HG03175 (cell line): ENCODE measurements around the gene ZFP36L1.

ENCODE experiments used
- ATAC-seq: cut with Tn5 transposase; IDR thresholded peaks from one replicate; pipeline ENCODE4 v1.9.1; 2021; ENCODE audit warnings: mild to moderate bottlenecking, moderate library complexity; ENCODE audit not compliant: unreplicated experiment

Gene ZFP36L1

GRCh38 chr14:68796418-68797101 is 3.7 kb upstream of the ZFP36L1 start:
- ATAC-seq, result no peak

GRCh38 chr14:68795597-68796417 is 2.9 kb upstream of the ZFP36L1 start:
- ATAC-seq, result peak; percentile 47

- ATAC-seq, result no peak
Observed at GRCh38 chr14:68794851-68795596, 2.2 kb upstream of the ZFP36L1 start.

- no peak for ATAC-seq
Observed at GRCh38 chr14:68794130-68794850, 1.4 kb upstream of the ZFP36L1 start.

- ATAC-seq, result no peak
Observed at GRCh38 chr14:68793734-68794129, 865 bp upstream of the ZFP36L1 start.

- no peak for ATAC-seq
Observed at GRCh38 chr14:68792678-68792978, 239 bp downstream of the ZFP36L1 start.

GRCh38 chr14:68791902-68792677 is 777 bp downstream of the ZFP36L1 start:
- ATAC-seq, result no peak

- ATAC-seq, result no peak
Observed at GRCh38 chr14:68791078-68791901, 1.6 kb downstream of the ZFP36L1 start.

GRCh38 chr14:68790644-68791077 is 2.2 kb downstream of the ZFP36L1 start:
- ATAC-seq, result no peak

- no peak for ATAC-seq
Observed at GRCh38 chr14:68789821-68790643, 2.8 kb downstream of the ZFP36L1 start.

- ATAC-seq, result no peak
Observed at GRCh38 chr14:68788996-68789820, 3.7 kb downstream of the ZFP36L1 start.

GRCh38 chr14:68788275-68788995 is 4.4 kb downstream of the ZFP36L1 start:
- no peak for ATAC-seq

- no peak for ATAC-seq
Observed at GRCh38 chr14:68787092-68787992, 5.5 kb downstream of the ZFP36L1 start.

GRCh38 chr14:68786491-68787091 is 6.3 kb downstream of the ZFP36L1 start:
- ATAC-seq, result no peak
